Astrocyte (in vitro differentiated cells and primary cell): ENCODE results near the gene B3GALT6. TPM values are rescaled to one million over a fixed set of nuclear protein-coding genes. Genes with fewer than 3 reads are reported as not detected.

ENCODE experiments used
- DNase-seq: peaks from one replicate; pipeline ENCODE4 v3.0.0-alpha.2; 2010; ENCODE audit warnings: low read depth
- FAIRE-seq: peaks from 2 replicates; lab custom pipeline; 2011; peaks lifted over from hg19 to GRCh38; lab: Jason Lieb, UNC
- H2AFZ ChIP-seq: 2 replicates; pipeline ENCODE4 v1.6.0; 2012; ENCODE audit warnings: low read depth, low read length, inconsistent platforms
- H3K27ac ChIP-seq: 2 replicates; pipeline ENCODE4 v1.5.1; 2011; ENCODE audit warnings: low read depth, low read length, inconsistent platforms
- H3K27me3 ChIP-seq: 2 replicates; pipeline ENCODE4 v1.6.0; 2011; ENCODE audit warnings: low read length, inconsistent platforms; ENCODE audit not compliant: insufficient read depth
- H3K36me3 ChIP-seq: 2 replicates; pipeline ENCODE4 v1.5.1; 2011; ENCODE audit warnings: low read length, inconsistent platforms; ENCODE audit not compliant: insufficient read depth
- H3K4me1 ChIP-seq: 2 replicates; pipeline ENCODE4 v1.5.1; 2011; ENCODE audit warnings: low read length, inconsistent platforms; ENCODE audit not compliant: insufficient read depth
- H3K4me2 ChIP-seq: 2 replicates; pipeline ENCODE4 v1.6.0; 2012; ENCODE audit warnings: low read length, inconsistent platforms
- H3K4me3 ChIP-seq: 2 replicates; pipeline ENCODE4 v1.5.1; 2011; ENCODE audit warnings: low read depth, mild to moderate bottlenecking, low read length, inconsistent platforms; ENCODE audit not compliant: insufficient read depth
- H3K79me2 ChIP-seq: 2 replicates; pipeline ENCODE4 v1.6.0; 2012; ENCODE audit warnings: mild to moderate bottlenecking, low read length, inconsistent platforms; ENCODE audit not compliant: insufficient read depth
- H3K9ac ChIP-seq: 2 replicates; pipeline ENCODE4 v1.6.0; 2012; ENCODE audit warnings: mild to moderate bottlenecking, low read length, inconsistent platforms
- H3K9me3 ChIP-seq: 2 replicates; pipeline ENCODE4 v1.5.1; 2012; ENCODE audit warnings: low read depth, mild to moderate bottlenecking, low read length, inconsistent platforms; ENCODE audit not compliant: insufficient read depth
- H4K20me1 ChIP-seq: 2 replicates; pipeline ENCODE4 v1.6.0; 2012; ENCODE audit warnings: low read length, inconsistent platforms; ENCODE audit not compliant: insufficient read depth
- H3K27ac Mint-ChIP-seq: one replicate; pipeline ENCODE4 v1.8.0; 2021; ENCODE audit warnings: mild to moderate bottlenecking, mixed read lengths; ENCODE audit not compliant: unreplicated experiment
- H3K27me3 Mint-ChIP-seq: one replicate; pipeline ENCODE4 v1.8.0; 2021; ENCODE audit warnings: low read depth, mixed read lengths; ENCODE audit not compliant: unreplicated experiment
- H3K36me3 Mint-ChIP-seq: one replicate; pipeline ENCODE4 v1.8.0; 2021; ENCODE audit warnings: low read depth, mixed read lengths; ENCODE audit not compliant: unreplicated experiment
- H3K4me1 Mint-ChIP-seq: one replicate; pipeline ENCODE4 v1.8.0; 2021; ENCODE audit warnings: low read depth, mixed read lengths; ENCODE audit not compliant: unreplicated experiment
- H3K4me3 Mint-ChIP-seq: one replicate; pipeline ENCODE4 v1.8.0; 2021; ENCODE audit warnings: mild to moderate bottlenecking, moderate library complexity, mixed read lengths; ENCODE audit not compliant: unreplicated experiment
- H3K9me3 Mint-ChIP-seq: one replicate; pipeline ENCODE4 v1.8.0; 2021; ENCODE audit warnings: mild to moderate bottlenecking, mixed read lengths; ENCODE audit not compliant: unreplicated experiment
- CTCF ChIP-seq: IDR thresholded peaks from 2 replicates; pipeline ENCODE4 v1.5.1; 2011; ENCODE audit warnings: low read depth, mild to moderate bottlenecking, inconsistent platforms, low read length, moderate library complexity; ENCODE audit not compliant: insufficient read depth
- EZH2 ChIP-seq: IDR thresholded peaks from 2 replicates; pipeline ENCODE4 v1.6.1; 2012; ENCODE audit warnings: mild to moderate bottlenecking, low read length, inconsistent platforms; ENCODE audit not compliant: insufficient read depth
- total RNA-seq: library from RNA; stranded (reverse); gene quantifications from 2 replicates; pipeline ENCODE4 v1.2.1, GENCODE V29; 2021

Gene B3GALT6
- total RNA-seq, 1 donor from 2014 or later, result 22.4 TPM

GRCh38 chr1:1242461-1243265 lies 10.6 kb downstream of the B3GALT6 start:
- Histone ChIP-seq H3K4me2 (no peak overlapping the region), H3K4me1 (no peaks in the 10 kb centered on the region), H3K9me3 (no peaks in the 10 kb centered on the region), H3K9ac (no peak overlapping the region), H2AFZ (no peak overlapping the region), H3K36me3 (no peaks in the 10 kb centered on the region), H3K79me2 (no peaks in the 10 kb centered on the region), H3K4me3 (no peak overlapping the region), H4K20me1 (peaks cover 6% of the 10 kb centered on the region), H3K27ac (no peak overlapping the region), H3K27me3 (peaks cover 3% of the 10 kb centered on the region)
- H3K4me1 Mint-ChIP-seq, result no peaks in the 10 kb centered on the region
- no peak overlapping the region for H3K4me3 Mint-ChIP-seq
- no peak overlapping the region for H3K27ac Mint-ChIP-seq
- no peaks in the 10 kb centered on the region for H3K9me3 Mint-ChIP-seq
- DNase-seq (no peak), FAIRE-seq (no peak)
- TF ChIP-seq CTCF (no peak), EZH2 (no peak)
- no peaks in the 10 kb centered on the region for H3K27me3 Mint-ChIP-seq
- no peaks in the 10 kb centered on the region for H3K36me3 Mint-ChIP-seq

DNA sequence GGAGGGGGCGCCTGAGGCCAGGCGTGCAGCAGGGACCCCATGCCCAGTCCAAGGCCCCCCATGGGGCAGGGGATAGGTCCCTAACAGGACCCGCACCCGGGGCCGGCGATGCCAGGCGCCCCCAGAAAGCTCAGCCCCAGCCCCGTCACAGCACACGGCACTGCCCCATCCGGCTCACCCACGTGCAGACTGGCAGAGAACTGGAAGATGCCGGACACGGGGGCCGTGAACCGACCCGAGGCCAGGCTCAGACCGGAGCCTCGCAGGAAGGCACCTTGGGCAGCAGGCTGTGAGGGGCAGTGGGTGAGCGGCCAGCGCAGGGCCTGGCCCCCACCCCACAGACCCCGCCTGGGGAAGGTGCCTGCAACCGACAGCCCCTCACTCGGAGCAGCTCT lies 11.2 kb downstream of the B3GALT6 start:
- no peak for DNase-seq
- H3K9me3 ChIP-seq, result no peaks in the 10 kb centered on the region

More for the DNA sequence above, 11.2 kb downstream of the B3GALT6 start:
- Histone ChIP-seq H3K4me3 (no peak overlapping the region), H4K20me1 (peaks cover 6% of the 10 kb centered on the region), H3K27ac (no peak overlapping the region), H3K79me2 (no peaks in the 10 kb centered on the region), H3K27me3 (peaks cover 3% of the 10 kb centered on the region), H3K4me2 (no peak overlapping the region), H2AFZ (no peak overlapping the region), H3K9ac (no peak overlapping the region), H3K36me3 (no peaks in the 10 kb centered on the region), H3K4me1 (no peaks in the 10 kb centered on the region)
- H3K4me3 Mint-ChIP-seq, result no peak overlapping the region
- no peak for TF ChIP-seq CTCF
- no peak for TF ChIP-seq EZH2
- H3K9me3 Mint-ChIP-seq, result no peaks in the 10 kb centered on the region
- H3K27ac Mint-ChIP-seq, result no peak overlapping the region
- FAIRE-seq, result no peak
- H3K27me3 Mint-ChIP-seq, result no peaks in the 10 kb centered on the region
- no peaks in the 10 kb centered on the region for H3K4me1 Mint-ChIP-seq
- no peaks in the 10 kb centered on the region for H3K36me3 Mint-ChIP-seq
